Measurements from ENCODE around the gene ZNF28. TPM values are rescaled to one million over a fixed set of nuclear protein-coding genes. Genes with fewer than 3 reads are reported as not detected.
A peak's percentile ranks its signal among the peaks of the same experiment; 100 is the strongest.
"Not testable (repeated sequence)": the region's sequence is repeated elsewhere in the genome, so short reads cannot be mapped to it uniquely, and the experiment has no call there.

The ZNF28 gene
- total RNA-seq, 2 donors from 2014 or later, result 14.5 to 16.1 TPM

GRCh38 chr19:52789440-52789839, 32.0 kb downstream of the ZNF28 start:
- Mint-ChIP-seq H3K9me3 (peaks cover 3 to 47% of the 10 kb centered on the region in 2 donors), H3K36me3 (peaks cover 31 to 76% of the 10 kb centered on the region in 2 donors), H3K27ac (no peak overlapping the region)
- ATAC-seq (no peak), DNase-seq (ENCODE audit: low spot score in 2 of 2) (no peak)

- H3K9me3 Mint-ChIP-seq, result peaks cover 7 to 40% of the 10 kb centered on the region in 2 donors
- ATAC-seq (peak; percentile 99), DNase-seq (ENCODE audit: low spot score in 2 of 2) (peak; percentile 59 to 81)
These were observed 34.7 kb downstream of the ZNF28 start, which contains the start of gene ZNF600 for GRCh38 chr19:52786464-52787354. Gene ZNF600, minus strand, starts transcription at chr19:52786791. Its CDS starts 7,903 bp downstream, at chr19:52778888.

DNA sequence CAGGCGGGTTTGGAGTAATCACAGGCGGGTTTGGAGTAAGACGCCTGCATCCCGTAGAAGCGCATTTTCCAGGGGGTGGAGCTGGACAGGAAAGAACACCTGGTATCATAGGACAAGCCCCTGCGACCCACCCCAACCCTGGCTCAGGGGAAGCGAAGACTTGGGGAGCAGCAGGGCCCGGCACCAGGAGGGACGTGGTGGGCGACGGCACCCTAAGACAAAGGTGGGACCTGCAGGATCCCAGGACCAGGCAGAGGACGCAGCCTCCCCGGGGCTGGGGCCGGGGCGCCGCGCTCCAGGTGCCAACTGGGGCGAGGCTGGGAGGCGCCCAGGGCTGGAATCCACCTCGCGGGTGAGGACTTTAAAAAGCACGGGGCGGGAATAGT, 35.4 kb downstream of the ZNF28 start:
- ATAC-seq, result peak; percentile 30 to 32
- Mint-ChIP-seq H3K36me3 (peaks cover 23 to 76% of the 10 kb centered on the region in 2 donors), H3K27ac (peak overlapping the region in 1 of 2 donors; percentile 84), H3K9me3 (peaks cover 7 to 40% of the 10 kb centered on the region in 2 donors)
- DNase-seq (ENCODE audit: low spot score in 2 of 2), result peak; percentile 2 to 54

More at GRCh38 chr19:52786464-52787354, 34.7 kb downstream of the ZNF28 start, which contains the start of gene ZNF600:
- Mint-ChIP-seq H3K36me3 (peaks cover 24 to 75% of the 10 kb centered on the region in 2 donors), H3K27ac (peak within 1 kb of the TSS; percentile 79 to 84)

DNA sequence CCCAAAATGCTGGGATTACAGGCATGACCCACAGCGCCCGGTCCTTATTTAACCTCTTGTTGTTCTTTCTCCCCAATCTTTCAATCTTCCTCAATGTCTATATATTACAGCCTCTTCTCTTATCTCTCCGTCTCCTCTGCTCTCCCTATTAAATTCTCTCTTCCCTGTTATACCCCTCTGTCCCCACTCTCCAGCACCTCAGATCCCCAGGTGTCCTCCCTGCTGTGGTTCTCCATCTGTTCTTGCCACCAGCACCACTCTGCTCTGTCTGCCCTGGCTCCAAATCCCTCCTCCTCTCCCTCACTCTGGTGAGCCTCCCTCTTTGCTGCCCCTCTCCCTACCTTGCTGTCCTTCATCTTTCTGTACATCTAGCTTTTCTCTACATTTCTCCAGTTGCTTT, 35.9 kb downstream of the ZNF28 start:
- H3K9me3 Mint-ChIP-seq, result peaks cover 7 to 44% of the 10 kb centered on the region in 2 donors
- DNase-seq (ENCODE audit: low spot score in 2 of 2) (no peak), ATAC-seq (no peak)
- peaks cover 21 to 77% of the 10 kb centered on the region in 2 donors for H3K36me3 Mint-ChIP-seq
- H3K27ac Mint-ChIP-seq, result peak overlapping the region in 1 of 2 donors; percentile 84

DNA sequence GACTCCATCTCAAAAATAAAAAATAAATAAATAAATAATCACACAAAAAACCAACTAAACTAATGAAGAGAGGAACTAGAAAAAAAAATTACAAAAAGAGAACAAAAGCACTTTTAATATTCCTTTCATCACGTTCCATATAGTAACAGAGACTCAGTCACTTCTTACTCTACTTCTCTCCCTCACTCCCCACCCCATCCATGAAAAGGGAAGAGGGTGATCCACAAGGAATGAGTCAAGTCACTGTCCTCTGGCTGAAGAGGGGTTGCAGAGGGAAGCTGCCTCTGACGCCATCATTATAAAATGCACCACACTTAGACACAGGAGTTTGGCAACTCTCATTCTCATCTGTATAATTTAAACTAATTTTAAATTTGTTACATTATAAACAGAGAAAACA, 38.6 kb downstream of the ZNF28 start:
- not testable (repeated sequence) for H3K27ac Mint-ChIP-seq; ATAC-seq; DNase-seq (ENCODE audit: low spot score in 2 of 2)
- Mint-ChIP-seq H3K9me3 (peaks cover 11 to 40% of the 10 kb centered on the region in 2 donors), H3K36me3 (peaks cover 45 to 83% of the 10 kb centered on the region in 2 donors)

- ATAC-seq (peak; percentile 59 to 93), DNase-seq (ENCODE audit: low spot score in 2 of 2) (peak in 1 of 2 donors; percentile 62)
- peaks cover 62 to 77% of the 10 kb centered on the region in 2 donors for H3K36me3 Mint-ChIP-seq
- peak overlapping the region in 1 of 2 donors; percentile 41 for H3K27ac Mint-ChIP-seq
- peaks cover 11 to 27% of the 10 kb centered on the region in 2 donors for H3K9me3 Mint-ChIP-seq
These were observed 42.6 kb downstream of the ZNF28 start for GRCh38 chr19:52778811-52779210.

- not testable (repeated sequence) for H3K27ac Mint-ChIP-seq; DNase-seq (ENCODE audit: low spot score in 2 of 2); ATAC-seq
- Mint-ChIP-seq H3K9me3 (peaks cover 14 to 37% of the 10 kb centered on the region in 2 donors), H3K36me3 (peaks cover 20 to 27% of the 10 kb centered on the region in 2 donors)
These were observed 65.0 kb downstream of the ZNF28 start for GRCh38 chr19:52756447-52756846.

DNA sequence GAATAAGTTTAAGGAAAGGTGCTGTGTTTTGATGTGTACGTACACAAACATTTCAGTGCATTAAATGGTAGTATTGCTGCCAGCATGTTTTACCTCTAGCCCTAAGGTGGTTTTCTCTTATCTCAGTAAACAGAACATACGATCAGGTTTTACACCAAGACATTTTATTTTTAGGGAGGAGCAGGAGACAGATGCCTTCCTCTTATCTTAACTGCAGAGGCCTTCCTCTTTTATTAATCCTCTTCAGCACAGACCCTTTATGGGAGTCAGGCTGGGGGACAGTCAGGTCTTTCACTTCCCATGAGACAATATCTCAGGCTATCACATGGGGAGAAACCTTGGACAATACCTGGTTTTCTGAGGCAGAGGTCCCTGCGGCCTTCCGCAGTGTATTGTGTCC, 71.7 kb downstream of the ZNF28 start:
- Mint-ChIP-seq H3K36me3 (no peaks in the 10 kb centered on the region), H3K27ac (no peak overlapping the region), H3K9me3 (peaks cover 0 to 9% of the 10 kb centered on the region in 2 donors)
- ATAC-seq (no peak), DNase-seq (ENCODE audit: low spot score in 2 of 2) (no peak)

- H3K9me3 Mint-ChIP-seq, result no peaks in the 10 kb centered on the region
- no peak overlapping the region for H3K27ac Mint-ChIP-seq
- DNase-seq (ENCODE audit: low spot score in 2 of 2), result no peak
These were observed 73.0 kb downstream of the ZNF28 start for GRCh38 chr19:52748336-52748950.

More at GRCh38 chr19:52748336-52748950, 73.0 kb downstream of the ZNF28 start:
- peaks cover 0 to 7% of the 10 kb centered on the region in 2 donors for H3K36me3 Mint-ChIP-seq
- no peak for ATAC-seq

Other genes with a start within 250 kb of the ZNF28 start
- 10 to 100 TPM; 37.0 to 49.9 TPM for gene ZNF83, start 183.3 kb downstream of the ZNF28 start, total RNA-seq
- gene ZNF611, start 86.6 kb downstream of the ZNF28 start, total RNA-seq, result 10 to 100 TPM; 17.5 to 19.7 TPM
- gene ZNF600, start 34.8 kb downstream of the ZNF28 start, total RNA-seq, result 1 to 10 TPM; 4.1 to 9.6 TPM
- 10 to 100 TPM; 10.9 to 16.2 TPM for gene ZNF468, start 36.0 kb upstream of the ZNF28 start, total RNA-seq
- gene ZNF320, start 76.0 kb upstream of the ZNF28 start, total RNA-seq, result 1 to 10 TPM; 3.1 to 5.2 TPM
- 10 to 100 TPM in 1 of 2 donors, 1 to 10 TPM in 1; 4.0 to 11.6 TPM for gene ZNF888, start 101.8 kb upstream of the ZNF28 start, total RNA-seq
- 10 to 100 TPM in 1 of 2 donors, 1 to 10 TPM in 1; 7.0 to 13.0 TPM for gene ZNF816, start 141.2 kb upstream of the ZNF28 start, total RNA-seq
- not detected for gene ERVV-1, start 192.3 kb upstream of the ZNF28 start, total RNA-seq
- not detected for gene ERVV-2, start 223.1 kb upstream of the ZNF28 start, total RNA-seq

Data from activated naive CD4-positive, alpha-beta T cell treated with anti-CD3 and anti-CD28 coated beads, Interleukin-2, amount 50 U/mL, for 72 hours (primary cell).